HG03135 (cell line): ENCODE data around the gene PNMA5.
A peak's percentile ranks its signal among the peaks of the same experiment; 100 is the strongest.

ENCODE experiments used
- ATAC-seq: cut with Tn5 transposase; IDR thresholded peaks from one replicate; pipeline ENCODE4 v1.9.1; 2021; ENCODE audit warnings: mild to moderate bottlenecking, moderate library complexity; ENCODE audit not compliant: unreplicated experiment

PNMA5 gene

GRCh38 chrX:152959626-152960025 is 34.3 kb downstream of the PNMA5 start:
- ATAC-seq, result no peak

- peak; percentile 87 for ATAC-seq
Observed at GRCh38 chrX:152958524-152959465, 35.1 kb downstream of the PNMA5 start.

- no peak for ATAC-seq
Observed at GRCh38 chrX:152958047-152958446, 35.9 kb downstream of the PNMA5 start.

GRCh38 chrX:152950786-152951185 is 43.1 kb downstream of the PNMA5 start:
- ATAC-seq, result no peak

GRCh38 chrX:152949114-152949513 is 44.8 kb downstream of the PNMA5 start:
- no peak for ATAC-seq

DNA sequence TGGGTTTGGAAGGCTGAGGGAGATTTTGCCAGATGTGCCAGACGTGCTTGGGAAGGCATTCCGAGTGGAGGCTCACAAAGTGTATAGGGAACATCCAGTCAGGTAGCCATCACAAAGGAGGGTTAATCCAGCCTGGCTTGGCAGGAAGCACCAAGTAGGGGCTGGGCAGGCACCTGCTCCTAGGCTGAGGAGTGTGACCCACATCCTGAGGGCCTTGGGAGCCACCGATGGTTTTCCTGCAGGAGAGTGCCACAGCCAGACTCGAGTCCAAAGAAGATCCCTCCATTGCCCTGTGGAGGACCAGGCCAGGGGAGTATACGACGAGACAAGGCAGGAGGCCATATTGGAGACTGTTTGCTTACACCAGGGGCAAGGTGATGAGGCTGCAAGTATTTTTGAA is 47.2 kb downstream of the PNMA5 start:
- ATAC-seq, result no peak

GRCh38 chrX:152945021-152945979 is 48.6 kb downstream of the PNMA5 start:
- ATAC-seq, result no peak

GRCh38 chrX:152943826-152944225 is 50.1 kb downstream of the PNMA5 start:
- no peak for ATAC-seq

DNA sequence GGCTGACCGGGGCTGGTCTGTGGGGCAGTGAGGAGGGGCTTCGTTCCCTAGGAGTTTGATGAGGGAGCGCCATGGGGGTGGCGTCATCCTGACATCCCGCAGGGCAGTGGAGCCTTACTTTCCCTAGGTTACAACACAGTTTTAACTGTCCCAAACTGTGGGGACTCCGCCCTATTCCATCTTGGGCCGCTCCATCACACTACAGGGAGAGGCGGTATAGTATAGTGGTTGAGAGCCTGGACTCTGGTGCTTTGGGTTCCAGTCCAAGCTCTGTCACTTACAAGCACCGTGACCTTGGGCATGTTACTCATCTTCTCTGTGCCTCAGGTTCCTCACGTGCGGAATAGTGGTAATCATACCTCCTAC is 51.9 kb downstream of the PNMA5 start:
- ATAC-seq, result no peak

GRCh38 chrX:152941328-152942076 is 52.4 kb downstream of the PNMA5 start:
- peak; percentile 90 for ATAC-seq
